ENCODE measurements around the gene RGS5.

DNA sequence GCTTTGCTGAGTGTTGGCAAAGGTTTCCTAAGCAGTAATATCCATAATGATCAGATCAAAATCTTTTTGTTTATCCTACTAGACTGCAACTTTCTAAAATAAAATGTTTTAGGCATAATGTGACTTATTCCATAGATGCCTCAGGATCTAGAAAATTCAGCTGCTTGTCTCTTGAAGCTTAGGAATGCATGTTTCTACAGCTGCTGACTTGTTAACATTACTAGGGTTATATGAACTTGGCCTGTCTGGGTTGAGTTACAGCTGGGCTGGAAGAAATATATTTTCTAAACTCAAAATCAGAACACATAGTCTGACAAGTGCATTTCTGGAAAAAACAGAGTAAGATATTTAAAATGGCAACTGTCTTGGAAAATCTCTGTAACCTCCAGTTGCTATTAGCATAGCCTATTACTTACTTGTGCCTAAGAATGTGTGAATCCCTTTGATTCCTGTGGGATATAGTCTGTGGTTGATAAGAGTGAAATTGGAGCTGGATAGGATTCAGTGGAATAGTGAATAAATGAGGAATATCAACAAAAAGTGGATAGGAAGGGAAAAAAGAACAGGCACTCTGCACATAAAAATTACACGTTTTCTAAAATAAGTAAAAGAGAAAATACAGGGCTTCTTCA is 72.4 kb downstream of the RGS5 start:
- TF ChIP-seq, protein P1, sequence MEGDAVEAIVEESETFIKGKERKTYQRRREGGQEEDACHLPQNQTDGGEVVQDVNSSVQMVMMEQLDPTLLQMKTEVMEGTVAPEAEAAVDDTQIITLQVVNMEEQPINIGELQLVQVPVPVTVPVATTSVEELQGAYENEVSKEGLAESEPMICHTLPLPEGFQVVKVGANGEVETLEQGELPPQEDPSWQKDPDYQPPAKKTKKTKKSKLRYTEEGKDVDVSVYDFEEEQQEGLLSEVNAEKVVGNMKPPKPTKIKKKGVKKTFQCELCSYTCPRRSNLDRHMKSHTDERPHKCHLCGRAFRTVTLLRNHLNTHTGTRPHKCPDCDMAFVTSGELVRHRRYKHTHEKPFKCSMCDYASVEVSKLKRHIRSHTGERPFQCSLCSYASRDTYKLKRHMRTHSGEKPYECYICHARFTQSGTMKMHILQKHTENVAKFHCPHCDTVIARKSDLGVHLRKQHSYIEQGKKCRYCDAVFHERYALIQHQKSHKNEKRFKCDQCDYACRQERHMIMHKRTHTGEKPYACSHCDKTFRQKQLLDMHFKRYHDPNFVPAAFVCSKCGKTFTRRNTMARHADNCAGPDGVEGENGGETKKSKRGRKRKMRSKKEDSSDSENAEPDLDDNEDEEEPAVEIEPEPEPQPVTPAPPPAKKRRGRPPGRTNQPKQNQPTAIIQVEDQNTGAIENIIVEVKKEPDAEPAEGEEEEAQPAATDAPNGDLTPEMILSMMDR (IDR thresholded peaks at IDR 0.05) = no peak
- TF ChIP-seq POLR2AphosphoS5 (IDR thresholded peaks at IDR 0.05; ENCODE audit: insufficient read depth in 1 of 2, low read depth in 1 of 2) = no peak
- TF ChIP-seq POLR2A (IDR thresholded peaks at IDR 0.05) = no peak
